GM10847 (cell line): ENCODE measurements around the gene HNRNPM.

Experiments
- POLR2A ChIP-seq: IDR thresholded peaks from 2 replicates; pipeline ENCODE4 v1.6.1; 2011; ENCODE audit not compliant: insufficient read length; ENCODE audit errors: extremely low read depth

The HNRNPM gene

GRCh38 chr19:8537099-8537498 is 92.3 kb downstream of the HNRNPM start:
- TF ChIP-seq POLR2A = no peak
